Astrocyte (in vitro differentiated cells and primary cell): Measurements from ENCODE around the gene TRAF1.

Source experiments
- CTCF ChIP-seq: IDR thresholded peaks from 2 replicates; pipeline ENCODE4 v1.5.1; 2011; ENCODE audit warnings: low read depth, mild to moderate bottlenecking, inconsistent platforms, low read length, moderate library complexity; ENCODE audit not compliant: insufficient read depth
- EZH2 ChIP-seq: IDR thresholded peaks from 2 replicates; pipeline ENCODE4 v1.6.1; 2012; ENCODE audit warnings: mild to moderate bottlenecking, low read length, inconsistent platforms; ENCODE audit not compliant: insufficient read depth

- TF ChIP-seq CTCF (no peak), EZH2 (no peak)
Observed at GRCh38 chr9:120891245-120891883, 35.2 kb downstream of the TRAF1 start.
